ENCODE results near the gene CYTH4.

DNA sequence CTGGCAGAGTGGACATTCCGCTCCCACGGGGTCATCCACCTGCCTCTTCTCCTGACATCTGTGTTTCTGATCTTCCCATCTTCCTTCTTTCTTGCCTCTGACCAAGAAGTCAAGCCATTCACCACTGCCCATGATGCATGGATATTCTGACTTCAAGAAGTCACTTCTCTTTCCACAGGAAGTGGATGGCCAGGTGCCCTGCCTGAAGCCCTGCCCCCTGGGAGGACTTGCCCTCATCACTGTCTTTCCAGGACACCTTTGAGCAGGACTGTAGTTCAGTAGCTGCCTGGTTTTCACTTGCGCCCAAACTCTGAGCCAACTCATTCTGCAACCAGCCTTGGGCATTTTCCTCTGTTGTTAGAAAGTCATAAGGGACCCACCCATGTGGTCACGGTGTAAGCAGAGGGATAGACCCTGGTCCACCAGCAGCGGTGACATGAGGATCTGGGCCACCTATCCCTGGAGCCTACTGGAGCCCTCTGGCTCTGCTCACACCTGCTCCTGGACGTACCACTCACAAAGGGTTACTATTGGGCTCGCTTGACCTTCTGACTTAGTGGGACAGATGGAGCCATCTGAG, 6.9 kb downstream of the CYTH4 start:
- TF ChIP-seq POLR2A (IDR thresholded peaks at IDR 0.05; ENCODE audit: low read length) = no peak
- TF ChIP-seq GATA1 (IDR thresholded peaks at IDR 0.05; ENCODE audit: low read depth, low read length) = no peak

Data from erythroblast (primary cell).